K562 (cell line): ENCODE data around the gene NME2. TPM values are rescaled to one million over a fixed set of nuclear protein-coding genes. Genes with fewer than 3 reads are reported as not detected.

ENCODE experiments used
- CEBPB ChIP-seq: fragments of 450-650 bp; IDR thresholded peaks from 2 replicates; pipeline ENCODE4 v1.6.1; 2016; ENCODE audit warnings: missing genetic modification characterization, missing compliant biosample characterization
- CHD4 ChIP-seq: fragments of 200-600 bp; sonication (generic); IDR thresholded peaks from 3 replicates; pipeline ENCODE4 v1.6.1; 2012; ENCODE audit warnings: low read depth, mild to moderate bottlenecking, mixed read lengths, low read length, inconsistent platforms; ENCODE audit not compliant: insufficient read depth, insufficient replicate concordance, poor library complexity, severe bottlenecking
- CREB3L1 ChIP-seq: fragments of 450-650 bp; IDR thresholded peaks from 2 replicates; pipeline ENCODE4 v1.6.1; 2014; ENCODE audit warnings: low read depth, mild to moderate bottlenecking, moderate library complexity, borderline replicate concordance
- DIDO1 ChIP-seq: fragments of 450-650 bp; IDR thresholded peaks from 2 replicates; pipeline ENCODE4 v1.6.1; 2016; ENCODE audit warnings: low read depth, missing biosample characterization, missing genetic modification characterization
- DPF2 ChIP-seq: fragments of 450-650 bp; IDR thresholded peaks from 2 replicates; pipeline ENCODE4 v1.6.1; 2016
- ERF ChIP-seq: fragments of 450-650 bp; formaldehyde crosslinking; IDR thresholded peaks from 2 replicates; pipeline ENCODE4 v1.4.0; 2020; ENCODE audit warnings: mild to moderate bottlenecking, mixed read lengths
- IRF1 ChIP-seq: sonication (generic); formaldehyde crosslinking; IDR thresholded peaks from 2 replicates; pipeline ENCODE4 v1.8.0; 2022; ENCODE audit warnings: missing genetic modification reagents, mild to moderate bottlenecking, borderline replicate concordance
- NKRF ChIP-seq: fragments of 450-650 bp; IDR thresholded peaks from 2 replicates; pipeline ENCODE4 v1.6.1; 2016; ENCODE audit warnings: borderline replicate concordance
- POLR2AphosphoS2 ChIP-seq: IDR thresholded peaks from 2 replicates; pipeline ENCODE4 v1.6.1; 2012; ENCODE audit warnings: low read length, improper control_type of control experiment
- SRSF9 ChIP-seq: fragments of 200-400 bp; formaldehyde crosslinking; IDR thresholded peaks from 2 replicates; pipeline ENCODE4 v1.6.1; 2017; ENCODE audit warnings: low read depth, low read length, borderline replicate concordance
- TFE3 ChIP-seq: fragments of 450-650 bp; formaldehyde crosslinking; IDR thresholded peaks from 2 replicates; pipeline ENCODE4 v1.4.0; 2020; ENCODE audit warnings: mild to moderate bottlenecking, mixed read lengths
- UBTF ChIP-seq, 2 experiments: IDR thresholded peaks; 2 replicates each; pipeline ENCODE4 v1.6.1; 2012; ENCODE audit warnings: improper control_type of control experiment in 2 of 2, low read depth in 2 of 2, low read length in 2 of 2, borderline replicate concordance in 1 of 2
- XRCC4 ChIP-seq: IDR thresholded peaks from one replicate; pipeline ENCODE4 v1.6.1; 2011; ENCODE audit not compliant: insufficient read depth, insufficient read length; ENCODE audit errors: extremely low read depth
- ZFPM2 ChIP-seq: fragments of 250-450 bp; sonication (Bioruptor Pico); IDR thresholded peaks from 2 replicates; pipeline ENCODE4 v1.5.1; 2022; ENCODE audit warnings: mild to moderate bottlenecking
- ZKSCAN8 ChIP-seq: fragments of 200-800 bp; sonication (Bioruptor generic); IDR thresholded peaks from 2 replicates; pipeline ENCODE4 v1.6.1; 2016; ENCODE audit warnings: missing genetic modification characterization, missing compliant biosample characterization
- ZNF699 ChIP-seq: fragments of 250-450 bp; sonication (Bioruptor Pico); IDR thresholded peaks from 2 replicates; pipeline ENCODE4 v1.8.0; 2021; ENCODE audit warnings: mild to moderate bottlenecking, moderate library complexity; ENCODE audit not compliant: insufficient replicate concordance
- ZNF785 ChIP-seq: fragments of 250-450 bp; sonication (Bioruptor Pico); IDR thresholded peaks from 2 replicates; pipeline ENCODE4 v1.4.0; 2020; ENCODE audit warnings: mild to moderate bottlenecking
- ZSCAN29 ChIP-seq: fragments of 450-650 bp; IDR thresholded peaks from 2 replicates; pipeline ENCODE4 v1.6.1; 2017
- polyA plus RNA-seq, 8 experiments: library from polyadenylated mRNA; depleted of rRNA in 4 of 8; stranded (reverse) in 5 of 8; unstranded in 3 of 8; fragments of >200 nt; fragmentation: Nextera tagmentation in 2 of 8; fragmentation: Illumina TruSeq in 1 of 8; extraction: Ambion mirVana in 2 of 8; extraction: Trizol in 1 of 8; gene quantifications; 2 replicates each; pipeline versions ENCODE4 v1.2.1 to v1.2.3, GENCODE V29; 2011 to 2014; ENCODE audit warnings: inconsistent platforms in 1 of 8, missing spikeins in 1 of 8
- total RNA-seq, 7 experiments: library from RNA; depleted of rRNA in 6 of 7; stranded (reverse); fragments of >200 nt in 6 of 7; fragmentation: Illumina TruSeq in 2 of 7; extraction: Trizol in 2 of 7; gene quantifications; 2 replicates each; pipeline versions ENCODE4 v1.2.1 to v1.2.3, GENCODE V29; 2011 to 2021; ENCODE audit warnings: low replicate concordance in 1 of 7

NME2 gene
- total and polyA plus RNA-seq, 9 of the 15 experiments (the other 6 are each of a cell fraction or from before 2014, with no cell fraction given) = 684 to 1,202 (median 924) TPM

- TF ChIP-seq CREB3L1 (peak; percentile 96), TFE3 (CRISPR knock-in tag) (peak; percentile 42; the same call in 1 of the 2 replicates), ZKSCAN8 (peak; percentile 52; the same call in 1 of the 2 replicates), SRSF9 (no peak), CEBPB (no peak), ZFPM2 (CRISPR knock-in tag) (no peak), UBTF (IDR thresholded peaks at IDR 0.05; ENCODE audit: borderline replicate concordance in 1 of 2, low read depth in 2 of 2, low read length in 2 of 2) (0 out of 4 replicates have a peak, but pooled peaks have one; percentile 37 to 82), IRF1 (CRISPR knock-in tag) (no peak), CHD4 (no peak), XRCC4 (no peak), POLR2AphosphoS2 (no peak), DIDO1 (tag) (peak; percentile 96), NKRF (peak; percentile 100), ZNF699 (no peak), DPF2 (peak; percentile 71; the same call in 1 of the 2 replicates), ZSCAN29 (no peak), ZNF785 (no peak), ERF (0 out of 2 replicates have a peak, but pooled peaks have one; percentile 74)
These were observed 12.8 kb upstream of the NME2 start, which contains the start of gene NME1 (continued) for GRCh38 chr17:51153210-51154072.
